ENCODE data around the gene LRRN3. TPM values are rescaled to one million over a fixed set of nuclear protein-coding genes. Genes with fewer than 3 reads are reported as not detected.

The LRRN3 gene
- total RNA-seq, 1 experiment from 2014 or later, result not detected

GRCh38 chr7:111051832-111052231 is 39.1 kb upstream of the LRRN3 start:
- no peak for DNase-seq
- Histone ChIP-seq H3K9ac (ENCODE audit: low read length) (no peak overlapping the region), H2AFZ (ENCODE audit: low read length) (no peak overlapping the region), H3K79me2 (ENCODE audit: low read length) (no peaks in the 10 kb centered on the region), H3K4me3 (ENCODE audit: low read length) (no peak overlapping the region), H4K20me1 (ENCODE audit: insufficient read depth, low read depth, low read length) (no peaks in the 10 kb centered on the region), H3K9me3 (ENCODE audit: low read length) (peaks cover 21% of the 10 kb centered on the region), H3K27ac (ENCODE audit: low read length) (no peak overlapping the region), H3K27me3 (ENCODE audit: low read length) (no peaks in the 10 kb centered on the region), H3K4me2 (ENCODE audit: low read depth, low read length, poor library complexity, severe bottlenecking) (no peak overlapping the region), H3K36me3 (ENCODE audit: insufficient read depth, low read length) (no peaks in the 10 kb centered on the region), H3K9me2 (replicated peaks; ENCODE audit: insufficient read depth, low read length) (no peaks in the 10 kb centered on the region), H3K4me1 (ENCODE audit: low read length) (no peaks in the 10 kb centered on the region)

- no peak overlapping the region for H3K27ac ChIP-seq (ENCODE audit: low read length)
- H3K9me3 ChIP-seq (ENCODE audit: low read length), result peaks cover 21% of the 10 kb centered on the region
- no peaks in the 10 kb centered on the region for H3K9me2 ChIP-seq (replicated peaks; ENCODE audit: insufficient read depth, low read length)
- no peak overlapping the region for H3K4me3 ChIP-seq (ENCODE audit: low read length)
- DNase-seq, result no peak
- H3K79me2 ChIP-seq (ENCODE audit: low read length), result no peaks in the 10 kb centered on the region
- no peak overlapping the region for H3K9ac ChIP-seq (ENCODE audit: low read length)
- no peaks in the 10 kb centered on the region for H3K36me3 ChIP-seq (ENCODE audit: insufficient read depth, low read length)
- no peaks in the 10 kb centered on the region for H3K4me1 ChIP-seq (ENCODE audit: low read length)
- no peaks in the 10 kb centered on the region for H4K20me1 ChIP-seq (ENCODE audit: insufficient read depth, low read depth, low read length)
- H3K27me3 ChIP-seq (ENCODE audit: low read length), result no peaks in the 10 kb centered on the region
- no peak overlapping the region for H3K4me2 ChIP-seq (ENCODE audit: low read depth, low read length, poor library complexity, severe bottlenecking)
- no peak overlapping the region for H2AFZ ChIP-seq (ENCODE audit: low read length)
Measured at GRCh38 chr7:111053035-111053434, 37.9 kb upstream of the LRRN3 start.

- no peaks in the 10 kb centered on the region for H3K27me3 ChIP-seq (ENCODE audit: low read length)
- no peak overlapping the region for H3K9ac ChIP-seq (ENCODE audit: low read length)
- no peak overlapping the region for H3K4me3 ChIP-seq (ENCODE audit: low read length)
- H2AFZ ChIP-seq (ENCODE audit: low read length), result no peak overlapping the region
- H3K36me3 ChIP-seq (ENCODE audit: insufficient read depth, low read length), result no peaks in the 10 kb centered on the region
- H3K4me1 ChIP-seq (ENCODE audit: low read length), result no peaks in the 10 kb centered on the region
- H3K9me2 ChIP-seq (replicated peaks; ENCODE audit: insufficient read depth, low read length), result no peaks in the 10 kb centered on the region
- H4K20me1 ChIP-seq (ENCODE audit: insufficient read depth, low read depth, low read length), result no peaks in the 10 kb centered on the region
- H3K9me3 ChIP-seq (ENCODE audit: low read length), result peaks cover 13% of the 10 kb centered on the region
- no peak for DNase-seq
- no peak overlapping the region for H3K27ac ChIP-seq (ENCODE audit: low read length)
- H3K4me2 ChIP-seq (ENCODE audit: low read depth, low read length, poor library complexity, severe bottlenecking), result no peak overlapping the region
- no peaks in the 10 kb centered on the region for H3K79me2 ChIP-seq (ENCODE audit: low read length)
Measured at GRCh38 chr7:111056371-111056770, 34.6 kb upstream of the LRRN3 start.

GRCh38 chr7:111057066-111057465 is 33.9 kb upstream of the LRRN3 start:
- DNase-seq, result no peak
- Histone ChIP-seq H3K4me2 (ENCODE audit: low read depth, low read length, poor library complexity, severe bottlenecking) (no peak overlapping the region), H3K79me2 (ENCODE audit: low read length) (no peaks in the 10 kb centered on the region), H2AFZ (ENCODE audit: low read length) (no peak overlapping the region), H3K4me3 (ENCODE audit: low read length) (no peak overlapping the region), H3K27ac (ENCODE audit: low read length) (no peak overlapping the region), H3K27me3 (ENCODE audit: low read length) (no peaks in the 10 kb centered on the region), H3K9me2 (replicated peaks; ENCODE audit: insufficient read depth, low read length) (no peaks in the 10 kb centered on the region), H3K9ac (ENCODE audit: low read length) (no peak overlapping the region), H3K9me3 (ENCODE audit: low read length) (peaks cover 19% of the 10 kb centered on the region), H3K4me1 (ENCODE audit: low read length) (no peaks in the 10 kb centered on the region), H3K36me3 (ENCODE audit: insufficient read depth, low read length) (no peaks in the 10 kb centered on the region), H4K20me1 (ENCODE audit: insufficient read depth, low read depth, low read length) (no peaks in the 10 kb centered on the region)

GRCh38 chr7:111059833-111060232 is 31.1 kb upstream of the LRRN3 start:
- no peak for DNase-seq
- Histone ChIP-seq H4K20me1 (ENCODE audit: insufficient read depth, low read depth, low read length) (no peaks in the 10 kb centered on the region), H3K79me2 (ENCODE audit: low read length) (no peaks in the 10 kb centered on the region), H3K27me3 (ENCODE audit: low read length) (no peaks in the 10 kb centered on the region), H3K36me3 (ENCODE audit: insufficient read depth, low read length) (no peaks in the 10 kb centered on the region), H3K4me3 (ENCODE audit: low read length) (no peak overlapping the region), H2AFZ (ENCODE audit: low read length) (no peak overlapping the region), H3K4me1 (ENCODE audit: low read length) (no peaks in the 10 kb centered on the region), H3K9me2 (replicated peaks; ENCODE audit: insufficient read depth, low read length) (no peaks in the 10 kb centered on the region), H3K9me3 (ENCODE audit: low read length) (peaks cover 17% of the 10 kb centered on the region), H3K9ac (ENCODE audit: low read length) (no peak overlapping the region), H3K4me2 (ENCODE audit: low read depth, low read length, poor library complexity, severe bottlenecking) (no peak overlapping the region), H3K27ac (ENCODE audit: low read length) (no peak overlapping the region)

GRCh38 chr7:111063166-111063565 is 27.8 kb upstream of the LRRN3 start:
- H3K4me2 ChIP-seq (ENCODE audit: low read depth, low read length, poor library complexity, severe bottlenecking), result no peak overlapping the region
- H3K79me2 ChIP-seq (ENCODE audit: low read length), result no peaks in the 10 kb centered on the region
- H4K20me1 ChIP-seq (ENCODE audit: insufficient read depth, low read depth, low read length), result no peaks in the 10 kb centered on the region
- H3K4me1 ChIP-seq (ENCODE audit: low read length), result no peaks in the 10 kb centered on the region
- no peak overlapping the region for H3K4me3 ChIP-seq (ENCODE audit: low read length)
- peaks cover 16% of the 10 kb centered on the region for H3K9me3 ChIP-seq (ENCODE audit: low read length)
- no peak overlapping the region for H3K27ac ChIP-seq (ENCODE audit: low read length)
- DNase-seq, result no peak
- no peaks in the 10 kb centered on the region for H3K27me3 ChIP-seq (ENCODE audit: low read length)
- no peak overlapping the region for H2AFZ ChIP-seq (ENCODE audit: low read length)
- H3K36me3 ChIP-seq (ENCODE audit: insufficient read depth, low read length), result no peaks in the 10 kb centered on the region
- H3K9ac ChIP-seq (ENCODE audit: low read length), result no peak overlapping the region
- no peaks in the 10 kb centered on the region for H3K9me2 ChIP-seq (replicated peaks; ENCODE audit: insufficient read depth, low read length)

GRCh38 chr7:111067251-111067650 is 23.7 kb upstream of the LRRN3 start:
- peaks cover 9% of the 10 kb centered on the region; the same call in 1 of the 2 replicates for H3K9me3 ChIP-seq (ENCODE audit: low read length)
- no peaks in the 10 kb centered on the region for H3K27me3 ChIP-seq (ENCODE audit: low read length)
- no peaks in the 10 kb centered on the region for H3K36me3 ChIP-seq (ENCODE audit: insufficient read depth, low read length)
- H2AFZ ChIP-seq (ENCODE audit: low read length), result no peak overlapping the region
- H4K20me1 ChIP-seq (ENCODE audit: insufficient read depth, low read depth, low read length), result no peaks in the 10 kb centered on the region
- H3K9ac ChIP-seq (ENCODE audit: low read length), result no peak overlapping the region
- no peaks in the 10 kb centered on the region for H3K4me1 ChIP-seq (ENCODE audit: low read length)
- DNase-seq, result no peak
- no peaks in the 10 kb centered on the region for H3K79me2 ChIP-seq (ENCODE audit: low read length)
- H3K4me2 ChIP-seq (ENCODE audit: low read depth, low read length, poor library complexity, severe bottlenecking), result no peak overlapping the region
- no peak overlapping the region for H3K27ac ChIP-seq (ENCODE audit: low read length)
- no peak overlapping the region for H3K4me3 ChIP-seq (ENCODE audit: low read length)
- H3K9me2 ChIP-seq (replicated peaks; ENCODE audit: insufficient read depth, low read length), result no peaks in the 10 kb centered on the region

- DNase-seq, result no peak
- Histone ChIP-seq H3K27ac (ENCODE audit: low read length) (no peak overlapping the region), H3K9ac (ENCODE audit: low read length) (no peak overlapping the region), H3K36me3 (ENCODE audit: insufficient read depth, low read length) (no peaks in the 10 kb centered on the region), H3K27me3 (ENCODE audit: low read length) (no peaks in the 10 kb centered on the region), H3K4me2 (ENCODE audit: low read depth, low read length, poor library complexity, severe bottlenecking) (no peak overlapping the region), H2AFZ (ENCODE audit: low read length) (no peak overlapping the region), H3K79me2 (ENCODE audit: low read length) (no peaks in the 10 kb centered on the region), H3K4me3 (ENCODE audit: low read length) (no peak overlapping the region), H3K9me2 (replicated peaks; ENCODE audit: insufficient read depth, low read length) (no peaks in the 10 kb centered on the region), H3K9me3 (ENCODE audit: low read length) (peaks cover 9% of the 10 kb centered on the region; the same call in 1 of the 2 replicates), H3K4me1 (ENCODE audit: low read length) (no peaks in the 10 kb centered on the region), H4K20me1 (ENCODE audit: insufficient read depth, low read depth, low read length) (no peaks in the 10 kb centered on the region)
Measured at GRCh38 chr7:111067682-111068081, 23.2 kb upstream of the LRRN3 start.

- no peak overlapping the region for H3K4me2 ChIP-seq (ENCODE audit: low read depth, low read length, poor library complexity, severe bottlenecking)
- no peak for DNase-seq
- H3K9me3 ChIP-seq (ENCODE audit: low read length), result peaks cover 11% of the 10 kb centered on the region; the same call in 1 of the 2 replicates
- no peaks in the 10 kb centered on the region for H3K36me3 ChIP-seq (ENCODE audit: insufficient read depth, low read length)
- no peak overlapping the region for H3K4me3 ChIP-seq (ENCODE audit: low read length)
- no peaks in the 10 kb centered on the region for H3K4me1 ChIP-seq (ENCODE audit: low read length)
- no peak overlapping the region for H2AFZ ChIP-seq (ENCODE audit: low read length)
- H3K27me3 ChIP-seq (ENCODE audit: low read length), result no peaks in the 10 kb centered on the region
- H4K20me1 ChIP-seq (ENCODE audit: insufficient read depth, low read depth, low read length), result no peaks in the 10 kb centered on the region
- no peak overlapping the region for H3K27ac ChIP-seq (ENCODE audit: low read length)
- no peaks in the 10 kb centered on the region for H3K79me2 ChIP-seq (ENCODE audit: low read length)
- H3K9ac ChIP-seq (ENCODE audit: low read length), result no peak overlapping the region
- no peaks in the 10 kb centered on the region for H3K9me2 ChIP-seq (replicated peaks; ENCODE audit: insufficient read depth, low read length)
Measured at GRCh38 chr7:111068618-111069017, 22.3 kb upstream of the LRRN3 start.

Data from Karpas-422 (cell line).